ENCODE measurements around the gene FCRL4. TPM values are rescaled to one million over a fixed set of nuclear protein-coding genes. Genes with fewer than 3 reads are reported as not detected.

FCRL4 gene
- total RNA-seq, 4 donors from 2014 or later: 0.35 TPM; not detected in 3

DNA sequence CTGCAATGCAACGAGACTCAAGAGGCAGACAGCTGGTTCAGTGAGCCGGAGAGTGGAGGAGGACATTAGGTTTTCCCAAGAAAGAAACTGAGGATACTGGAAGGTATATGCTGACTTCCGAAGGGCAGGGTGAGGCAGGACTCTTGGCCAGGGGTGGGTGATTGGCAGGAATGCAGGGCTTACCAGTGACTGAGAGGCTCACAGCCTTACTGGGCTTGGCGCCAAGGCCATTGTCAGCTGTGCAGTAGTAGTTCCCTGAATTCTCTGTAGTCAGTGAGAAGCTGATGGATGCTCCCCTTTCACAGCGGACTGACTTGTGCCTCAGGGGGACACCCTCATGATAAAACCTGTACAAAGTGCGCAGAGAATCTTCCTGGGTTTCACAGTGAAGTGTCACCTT lies 55.2 kb downstream of the FCRL4 start:
- TF ChIP-seq EP300 (IDR thresholded peaks at IDR 0.05) (no peak), POLR2AphosphoS5 (IDR thresholded peaks at IDR 0.05) (no peak), POLR2A (IDR thresholded peaks at IDR 0.05) (no peak)
- TF ChIP-seq, protein P1, sequence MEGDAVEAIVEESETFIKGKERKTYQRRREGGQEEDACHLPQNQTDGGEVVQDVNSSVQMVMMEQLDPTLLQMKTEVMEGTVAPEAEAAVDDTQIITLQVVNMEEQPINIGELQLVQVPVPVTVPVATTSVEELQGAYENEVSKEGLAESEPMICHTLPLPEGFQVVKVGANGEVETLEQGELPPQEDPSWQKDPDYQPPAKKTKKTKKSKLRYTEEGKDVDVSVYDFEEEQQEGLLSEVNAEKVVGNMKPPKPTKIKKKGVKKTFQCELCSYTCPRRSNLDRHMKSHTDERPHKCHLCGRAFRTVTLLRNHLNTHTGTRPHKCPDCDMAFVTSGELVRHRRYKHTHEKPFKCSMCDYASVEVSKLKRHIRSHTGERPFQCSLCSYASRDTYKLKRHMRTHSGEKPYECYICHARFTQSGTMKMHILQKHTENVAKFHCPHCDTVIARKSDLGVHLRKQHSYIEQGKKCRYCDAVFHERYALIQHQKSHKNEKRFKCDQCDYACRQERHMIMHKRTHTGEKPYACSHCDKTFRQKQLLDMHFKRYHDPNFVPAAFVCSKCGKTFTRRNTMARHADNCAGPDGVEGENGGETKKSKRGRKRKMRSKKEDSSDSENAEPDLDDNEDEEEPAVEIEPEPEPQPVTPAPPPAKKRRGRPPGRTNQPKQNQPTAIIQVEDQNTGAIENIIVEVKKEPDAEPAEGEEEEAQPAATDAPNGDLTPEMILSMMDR (IDR thresholded peaks at IDR 0.05): no peak
- Histone ChIP-seq H3K36me3 (no peaks in the 10 kb centered on the region), H3K4me3 (no peak overlapping the region), H3K27ac (no peak overlapping the region), H3K9me3 (no peaks in the 10 kb centered on the region), H3K4me1 (no peaks in the 10 kb centered on the region), H3K27me3 (peaks cover 9% of the 10 kb centered on the region)
- no peak for ATAC-seq
- 58 to 66% methylated on average over 4 to 5 of the region's 6 CpGs for WGBS, 2 donors (ENCODE audit: low coverage in 1 of 2)

- no peaks in the 10 kb centered on the region for H3K27me3 ChIP-seq
- no peak for ATAC-seq
- no peaks in the 10 kb centered on the region for H3K36me3 ChIP-seq
- no peaks in the 10 kb centered on the region for H3K9me3 ChIP-seq
- H3K4me3 ChIP-seq: no peak overlapping the region
- 73 to 79% methylated on average over 3 of the region's 3 CpGs for WGBS, 2 donors (ENCODE audit: low coverage in 1 of 2)
- no peak for TF ChIP-seq POLR2A (IDR thresholded peaks at IDR 0.05)
- TF ChIP-seq, protein P1 (IDR thresholded peaks at IDR 0.05): no peak
- TF ChIP-seq EP300 (IDR thresholded peaks at IDR 0.05): no peak
- no peak for TF ChIP-seq POLR2AphosphoS5 (IDR thresholded peaks at IDR 0.05)
- H3K27ac ChIP-seq: no peak overlapping the region
- H3K4me1 ChIP-seq: no peaks in the 10 kb centered on the region
Observed at GRCh38 chr1:157540852-157541251, 57.0 kb downstream of the FCRL4 start.

- WGBS, 2 donors (ENCODE audit: low coverage in 1 of 2): 12% methylated on average over 2 of the region's 2 CpGs
- no peaks in the 10 kb centered on the region for H3K9me3 ChIP-seq
- H3K36me3 ChIP-seq: no peaks in the 10 kb centered on the region
- H3K27me3 ChIP-seq: no peaks in the 10 kb centered on the region
- H3K4me1 ChIP-seq: no peaks in the 10 kb centered on the region
- no peak for ATAC-seq
- H3K27ac ChIP-seq: no peak overlapping the region
- H3K4me3 ChIP-seq: no peak overlapping the region
- TF ChIP-seq, protein P1 (IDR thresholded peaks at IDR 0.05): no peak
- TF ChIP-seq POLR2AphosphoS5 (IDR thresholded peaks at IDR 0.05) (no peak), POLR2A (IDR thresholded peaks at IDR 0.05) (no peak), EP300 (IDR thresholded peaks at IDR 0.05) (no peak)
Observed at GRCh38 chr1:157540160-157540748, 57.6 kb downstream of the FCRL4 start.

- TF ChIP-seq POLR2AphosphoS5 (IDR thresholded peaks at IDR 0.05) (no peak), EP300 (IDR thresholded peaks at IDR 0.05) (no peak), POLR2A (IDR thresholded peaks at IDR 0.05) (no peak)
- TF ChIP-seq, protein P1 (IDR thresholded peaks at IDR 0.05): no peak
- Histone ChIP-seq H3K4me1 (no peaks in the 10 kb centered on the region), H3K9me3 (no peaks in the 10 kb centered on the region), H3K27me3 (no peaks in the 10 kb centered on the region), H3K36me3 (no peaks in the 10 kb centered on the region), H3K27ac (no peak overlapping the region), H3K4me3 (no peak overlapping the region)
- ATAC-seq: no peak
Observed at GRCh38 chr1:157539568-157539967, 58.3 kb downstream of the FCRL4 start.

DNA sequence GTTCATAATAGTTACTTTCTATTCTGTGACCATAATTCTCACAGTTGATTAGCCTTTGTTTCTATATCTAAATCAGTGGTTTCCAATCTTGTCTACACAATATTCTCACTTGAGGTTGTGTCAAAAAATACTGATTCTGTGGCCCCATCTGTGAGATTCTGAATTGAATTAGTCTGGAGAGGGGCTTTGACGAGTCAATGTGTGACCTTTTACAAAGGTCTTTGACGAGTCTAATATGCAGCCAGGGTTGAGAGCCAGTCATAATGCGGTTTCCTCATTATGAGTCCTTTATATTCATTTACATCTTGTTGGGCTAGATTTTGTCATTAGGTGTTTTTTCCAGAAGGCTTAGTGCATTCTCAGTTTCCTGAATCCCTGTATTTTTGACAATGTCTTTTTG lies 65.3 kb downstream of the FCRL4 start:
- H3K4me3 ChIP-seq: no peak overlapping the region
- no peaks in the 10 kb centered on the region for H3K4me1 ChIP-seq
- no peaks in the 10 kb centered on the region for H3K9me3 ChIP-seq
- no peak for ATAC-seq
- TF ChIP-seq EP300 (IDR thresholded peaks at IDR 0.05): no peak
- no peak for TF ChIP-seq POLR2AphosphoS5 (IDR thresholded peaks at IDR 0.05)
- TF ChIP-seq, protein P1 (IDR thresholded peaks at IDR 0.05): no peak
- TF ChIP-seq POLR2A (IDR thresholded peaks at IDR 0.05): no peak
- no peaks in the 10 kb centered on the region for H3K27me3 ChIP-seq
- H3K27ac ChIP-seq: no peak overlapping the region
- 78 to 100% methylated on average over 1 to 3 of the region's 3 CpGs for WGBS, 2 donors (ENCODE audit: low coverage in 1 of 2)
- no peaks in the 10 kb centered on the region for H3K36me3 ChIP-seq
